ENCODE measurements around the gene PSMA7.
A peak's percentile ranks its signal among the peaks of the same experiment; 100 is the strongest.

Gene PSMA7

GRCh38 chr20:62171245-62171644 lies 28.1 kb upstream of the PSMA7 start:
- no peak for DNase-seq (ENCODE audit: low read depth)

GRCh38 chr20:62170536-62170935 lies 27.3 kb upstream of the PSMA7 start:
- no peak for DNase-seq (ENCODE audit: low read depth)

GRCh38 chr20:62168890-62169435 lies 25.8 kb upstream of the PSMA7 start:
- DNase-seq (ENCODE audit: low read depth): no peak

GRCh38 chr20:62168061-62168460 lies 24.9 kb upstream of the PSMA7 start:
- DNase-seq (ENCODE audit: low read depth): no peak

GRCh38 chr20:62167474-62167873 lies 24.3 kb upstream of the PSMA7 start:
- DNase-seq (ENCODE audit: low read depth): no peak

- no peak for DNase-seq (ENCODE audit: low read depth)
Observed at GRCh38 chr20:62165762-62166399, 22.7 kb upstream of the PSMA7 start.

- DNase-seq (ENCODE audit: low read depth): no peak
Observed at GRCh38 chr20:62164879-62165761, 21.9 kb upstream of the PSMA7 start.

- no peak for DNase-seq (ENCODE audit: low read depth)
Observed at GRCh38 chr20:62163986-62164762, 21.0 kb upstream of the PSMA7 start.

GRCh38 chr20:62163485-62163865 lies 20.3 kb upstream of the PSMA7 start:
- no peak for DNase-seq (ENCODE audit: low read depth)

GRCh38 chr20:62162765-62163484 lies 19.7 kb upstream of the PSMA7 start:
- DNase-seq (ENCODE audit: low read depth): no peak

GRCh38 chr20:62161347-62161746 lies 18.2 kb upstream of the PSMA7 start:
- DNase-seq (ENCODE audit: low read depth): no peak

- DNase-seq (ENCODE audit: low read depth): no peak
Observed at GRCh38 chr20:62160876-62161275, 17.7 kb upstream of the PSMA7 start.

- no peak for DNase-seq (ENCODE audit: low read depth)
Observed at GRCh38 chr20:62160253-62160652, 17.1 kb upstream of the PSMA7 start.

GRCh38 chr20:62159839-62160238 lies 16.6 kb upstream of the PSMA7 start:
- peak; percentile 73 for DNase-seq (ENCODE audit: low read depth)

- DNase-seq (ENCODE audit: low read depth): no peak
Observed at GRCh38 chr20:62159052-62159451, 15.9 kb upstream of the PSMA7 start.

GRCh38 chr20:62158541-62158940 lies 15.3 kb upstream of the PSMA7 start:
- DNase-seq (ENCODE audit: low read depth): no peak

GRCh38 chr20:62158088-62158400 lies 14.8 kb upstream of the PSMA7 start:
- DNase-seq (ENCODE audit: low read depth): no peak

- no peak for DNase-seq (ENCODE audit: low read depth)
Observed at GRCh38 chr20:62157387-62158087, 14.3 kb upstream of the PSMA7 start.

GRCh38 chr20:62156592-62157386 lies 13.6 kb upstream of the PSMA7 start:
- peak; percentile 75 for DNase-seq (ENCODE audit: low read depth)

- DNase-seq (ENCODE audit: low read depth): no peak
Observed at GRCh38 chr20:62156254-62156556, 13.0 kb upstream of the PSMA7 start.

All from activated T-cell treated with anti-CD3 and anti-CD28 coated beads for 48 hours (primary cell).